ENCODE results near the gene COX5B. TPM values are rescaled to one million over a fixed set of nuclear protein-coding genes. Genes with fewer than 3 reads are reported as not detected.
"Not testable (repeated sequence)": the region's sequence is repeated elsewhere in the genome, so short reads cannot be mapped to it uniquely, and the experiment has no call there.

The COX5B gene
- total RNA-seq, 1 donor from 2014 or later = 142 TPM

- DNase-seq (ENCODE audit: low read depth, low spot score) = no peak
- H3K4me3 Mint-ChIP-seq = no peak overlapping the region
- no peak overlapping the region for H3K27ac Mint-ChIP-seq (ENCODE audit: unreplicated experiment)
- no peaks in the 10 kb centered on the region for H3K4me1 Mint-ChIP-seq
- no peaks in the 10 kb centered on the region for H3K27me3 Mint-ChIP-seq (ENCODE audit: low read depth)
- peaks cover 11% of the 10 kb centered on the region for H3K36me3 Mint-ChIP-seq (ENCODE audit: low read depth)
- peaks cover 3% of the 10 kb centered on the region for H3K9me3 Mint-ChIP-seq
- no peak for TF ChIP-seq CTCF (conservative IDR thresholded peaks at IDR 0.05)
Measured at GRCh38 chr2:97675430-97676113, 29.7 kb downstream of the COX5B start.

- TF ChIP-seq CTCF (conservative IDR thresholded peaks at IDR 0.05) = no peak
- no peak overlapping the region for H3K4me3 Mint-ChIP-seq
Measured at GRCh38 chr2:97676620-97677019, 30.8 kb downstream of the COX5B start.

DNA sequence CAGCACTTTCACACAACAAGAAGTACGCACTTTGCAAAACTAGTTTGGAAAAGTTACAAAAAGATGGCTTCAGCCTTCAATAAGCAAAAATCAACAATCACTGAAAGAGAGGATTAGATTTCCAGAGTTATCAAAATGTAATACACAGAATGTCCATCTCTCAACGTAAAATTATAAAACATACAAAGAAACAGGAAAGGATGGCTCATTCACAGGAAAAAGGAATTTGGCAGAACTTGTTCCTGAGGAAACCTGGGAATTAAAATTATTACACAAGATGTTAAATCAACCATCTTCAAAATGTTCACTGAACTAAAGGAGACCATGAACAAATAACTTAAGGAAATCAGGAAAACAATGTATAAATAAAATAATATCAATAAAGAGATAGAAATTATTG, 31.6 kb downstream of the COX5B start:
- peaks cover 11% of the 10 kb centered on the region for H3K36me3 Mint-ChIP-seq (ENCODE audit: low read depth)
- H3K4me3 Mint-ChIP-seq = no peak overlapping the region
- DNase-seq (ENCODE audit: low read depth, low spot score) = no peak
- no peak for TF ChIP-seq CTCF (conservative IDR thresholded peaks at IDR 0.05)
- no peaks in the 10 kb centered on the region for H3K27me3 Mint-ChIP-seq (ENCODE audit: low read depth)
- H3K9me3 Mint-ChIP-seq = peaks cover 8% of the 10 kb centered on the region
- H3K4me1 Mint-ChIP-seq = no peaks in the 10 kb centered on the region
- H3K27ac Mint-ChIP-seq (ENCODE audit: unreplicated experiment) = peak overlapping the region; percentile 63

More at GRCh38 chr2:97676620-97677019, 30.8 kb downstream of the COX5B start:
- H3K27ac Mint-ChIP-seq (ENCODE audit: unreplicated experiment) = no peak overlapping the region
- no peaks in the 10 kb centered on the region for H3K4me1 Mint-ChIP-seq
- peaks cover 5% of the 10 kb centered on the region for H3K9me3 Mint-ChIP-seq
- no peaks in the 10 kb centered on the region for H3K27me3 Mint-ChIP-seq (ENCODE audit: low read depth)
- peaks cover 11% of the 10 kb centered on the region for H3K36me3 Mint-ChIP-seq (ENCODE audit: low read depth)
- DNase-seq (ENCODE audit: low read depth, low spot score) = no peak

GRCh38 chr2:97678298-97678697, 32.4 kb downstream of the COX5B start:
- no peaks in the 10 kb centered on the region for H3K27me3 Mint-ChIP-seq (ENCODE audit: low read depth)
- no peak overlapping the region for H3K27ac Mint-ChIP-seq (ENCODE audit: unreplicated experiment)
- TF ChIP-seq CTCF (conservative IDR thresholded peaks at IDR 0.05) = no peak
- H3K4me1 Mint-ChIP-seq = no peaks in the 10 kb centered on the region
- H3K9me3 Mint-ChIP-seq = peaks cover 8% of the 10 kb centered on the region
- no peak for DNase-seq (ENCODE audit: low read depth, low spot score)
- H3K36me3 Mint-ChIP-seq (ENCODE audit: low read depth) = peaks cover 11% of the 10 kb centered on the region
- no peak overlapping the region for H3K4me3 Mint-ChIP-seq

- H3K36me3 Mint-ChIP-seq (ENCODE audit: low read depth); H3K4me3 Mint-ChIP-seq; H3K27me3 Mint-ChIP-seq (ENCODE audit: low read depth); H3K4me1 Mint-ChIP-seq; H3K27ac Mint-ChIP-seq (ENCODE audit: unreplicated experiment); DNase-seq (ENCODE audit: low read depth, low spot score); H3K9me3 Mint-ChIP-seq: not testable (repeated sequence)
Measured at GRCh38 chr2:97687235-97687634, 41.4 kb downstream of the COX5B start.

DNA sequence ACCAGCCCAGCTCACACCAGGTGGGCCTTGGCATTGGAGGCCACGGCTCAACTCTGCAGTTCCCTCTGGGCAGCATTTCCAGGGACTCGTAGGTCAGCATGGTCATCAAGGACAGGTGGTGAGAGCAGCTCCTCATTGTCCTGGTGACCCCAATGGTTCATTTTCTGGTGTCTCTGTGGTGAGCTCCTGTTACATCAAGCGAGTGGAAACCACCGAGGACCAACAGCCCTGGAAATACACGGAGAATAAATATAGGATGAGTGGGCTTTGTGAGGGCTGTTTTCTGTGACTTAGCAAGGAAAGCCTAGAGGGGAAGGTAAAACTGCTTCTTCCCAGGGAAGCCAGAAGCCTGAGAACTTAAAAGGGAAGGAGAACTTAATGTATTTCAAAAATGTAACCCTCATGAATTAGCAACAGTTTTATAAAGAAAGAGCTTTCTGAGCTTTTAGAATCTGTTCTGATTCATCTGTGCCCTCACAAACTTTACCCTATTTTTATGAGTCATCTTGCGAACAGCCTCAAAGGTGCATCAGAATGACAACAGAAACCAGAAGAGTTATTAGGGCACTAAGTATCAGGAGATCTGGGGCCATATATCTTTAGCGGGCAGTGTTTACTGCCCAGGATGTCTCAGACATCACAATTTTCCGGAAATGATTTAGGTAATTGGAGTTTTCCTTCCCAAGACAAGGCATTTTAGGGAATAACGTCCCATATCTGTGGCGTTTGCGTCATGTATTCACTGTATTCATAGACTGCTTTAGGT, 42.4 kb downstream of the COX5B start:
- H3K27ac Mint-ChIP-seq (ENCODE audit: unreplicated experiment) = peak overlapping the region; percentile 69
- DNase-seq (ENCODE audit: low read depth, low spot score) = no peak
- H3K36me3 Mint-ChIP-seq (ENCODE audit: low read depth) = no peaks in the 10 kb centered on the region
- no peaks in the 10 kb centered on the region for H3K27me3 Mint-ChIP-seq (ENCODE audit: low read depth)
- H3K4me3 Mint-ChIP-seq = no peak overlapping the region
- no peak for TF ChIP-seq CTCF (conservative IDR thresholded peaks at IDR 0.05)
- H3K4me1 Mint-ChIP-seq = no peaks in the 10 kb centered on the region
- H3K9me3 Mint-ChIP-seq = no peaks in the 10 kb centered on the region

Data from neural crest cell (in vitro differentiated cells).